OCI-LY1 (cell line): ENCODE measurements around the gene PIK3R1.

Experiments
- CTCF ChIP-seq: fragments of 200-600 bp; sonication (generic), shearing (Covaris generic); IDR thresholded peaks from 2 replicates; pipeline ENCODE4 v1.5.1; 2017; ENCODE audit warnings: mild to moderate bottlenecking, antibody characterized with exemption, low read length, moderate library complexity, mixed read lengths
- EZH2 ChIP-seq: fragments of 200-600 bp; sonication (generic), shearing (Covaris generic); IDR thresholded peaks from 2 replicates; pipeline ENCODE4 v1.8.0; 2017; ENCODE audit warnings: borderline replicate concordance, mixed run types, mild to moderate bottlenecking, antibody characterized with exemption, low read length, moderate library complexity, mixed read lengths

DNA sequence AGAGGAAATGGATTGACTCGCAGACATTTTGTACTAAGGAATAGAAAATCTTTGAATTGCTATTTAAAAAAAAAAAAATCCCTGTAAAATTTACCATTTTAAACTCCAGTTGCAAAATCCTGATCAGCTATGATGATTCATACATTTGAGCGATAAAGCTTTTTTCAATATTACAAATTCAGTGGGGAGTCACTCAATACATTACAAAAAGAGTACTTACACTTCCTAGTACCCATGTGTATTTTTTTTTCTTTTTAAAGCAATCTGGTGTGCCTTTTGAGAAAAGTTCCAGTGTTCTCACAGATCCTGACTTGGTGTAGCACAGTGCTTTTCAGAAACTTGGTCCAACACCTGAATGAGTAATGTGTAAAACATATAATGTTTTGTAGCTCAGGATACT is 54.3 kb downstream of the PIK3R1 start:
- no peak for TF ChIP-seq CTCF
- TF ChIP-seq EZH2: no peak
